Adrenal gland (tissue), 5 donors: Measurements from ENCODE around the gene UBE2G2.

Experiments
- CTCF ChIP-seq, 6 experiments: fragments of 450-650 bp in 4 of 6; fragments of 200-600 bp in 2 of 6; sonication (generic) in 1 of 6; IDR thresholded peaks; 1 replicate in 5 of 6; 2 replicates in 1 of 6; pipeline versions ENCODE4 v1.5.1 to v1.8.0; 2016 to 2021; ENCODE audit warnings: antibody characterized with exemption in 6 of 6, mild to moderate bottlenecking in 2 of 6, moderate library complexity in 1 of 6
- POLR2A ChIP-seq, 2 donors: fragments of 450-650 bp; IDR thresholded peaks; one replicate each; pipeline ENCODE4 v1.6.1; 2017; ENCODE audit warnings: antibody characterized with exemption in 2 of 2, mild to moderate bottlenecking in 2 of 2, moderate library complexity in 1 of 2
- donor health status: DM: no; HTN: no; CAD: no.

GRCh38 chr21:44780137-44780502 is 21.5 kb downstream of the UBE2G2 start:
- TF ChIP-seq CTCF (IDR thresholded peaks at IDR 0.05) = no peak
- no peak for TF ChIP-seq POLR2A (IDR thresholded peaks at IDR 0.05)
